Glutamatergic neuron (in vitro differentiated cells): ENCODE data around the gene TNFRSF19. TPM values are rescaled to one million over a fixed set of nuclear protein-coding genes. Genes with fewer than 3 reads are reported as not detected.

Source experiments
- DNase-seq: peaks from one replicate; pipeline ENCODE4 v3.0.0; 2022
- H3K27ac Mint-ChIP-seq: one replicate; pipeline ENCODE4 v1.8.0; 2020; ENCODE audit warnings: mild to moderate bottlenecking, mixed read lengths, inconsistent platforms; ENCODE audit not compliant: unreplicated experiment
- H3K27me3 Mint-ChIP-seq: one replicate; pipeline ENCODE4 v1.8.0; 2020; ENCODE audit warnings: mild to moderate bottlenecking, moderate library complexity, mixed read lengths, inconsistent platforms; ENCODE audit not compliant: unreplicated experiment
- H3K36me3 Mint-ChIP-seq: one replicate; pipeline ENCODE4 v1.8.0; 2020; ENCODE audit warnings: mild to moderate bottlenecking, mixed read lengths, inconsistent platforms; ENCODE audit not compliant: unreplicated experiment
- H3K4me1 Mint-ChIP-seq: one replicate; pipeline ENCODE4 v1.8.0; 2020; ENCODE audit warnings: mild to moderate bottlenecking, low read depth, mixed read lengths, inconsistent platforms; ENCODE audit not compliant: unreplicated experiment
- H3K4me3 Mint-ChIP-seq: one replicate; pipeline ENCODE4 v1.8.0; 2020; ENCODE audit warnings: mild to moderate bottlenecking, mixed read lengths, inconsistent platforms; ENCODE audit not compliant: unreplicated experiment
- H3K9me3 Mint-ChIP-seq: one replicate; pipeline ENCODE4 v1.8.0; 2020; ENCODE audit warnings: mild to moderate bottlenecking, moderate library complexity, mixed read lengths, inconsistent platforms; ENCODE audit not compliant: unreplicated experiment
- CTCF ChIP-seq: fragments of 200-600 bp; sonication (generic); IDR thresholded peaks from one replicate; pipeline ENCODE4 v1.5.0; 2021; ENCODE audit not compliant: partially characterized antibody, unreplicated experiment
- total RNA-seq: library from RNA; stranded (reverse); fragmentation: NEBNext Ultra II Directional; extraction: Animal tissue kit (Norgen Biotek cat#: 25700); gene quantifications from one replicate; pipeline ENCODE4 v1.2.1, GENCODE V29; 2021; ENCODE audit not compliant: unreplicated experiment

Gene TNFRSF19
- total RNA-seq, 1 donor from 2014 or later, result 188 TPM

GRCh38 chr13:23609414-23609760, 39.2 kb downstream of the TNFRSF19 start:
- H3K4me3 Mint-ChIP-seq, result peak overlapping the region; percentile 75
- H3K36me3 Mint-ChIP-seq, result no peaks in the 10 kb centered on the region
- peaks cover 51% of the 10 kb centered on the region for H3K4me1 Mint-ChIP-seq
- peak overlapping the region; percentile 74 for H3K27ac Mint-ChIP-seq
- no peak for TF ChIP-seq CTCF
- H3K27me3 Mint-ChIP-seq, result peaks cover 2% of the 10 kb centered on the region
- peaks cover 15% of the 10 kb centered on the region for H3K9me3 Mint-ChIP-seq
- DNase-seq, result no peak

- peaks cover 2% of the 10 kb centered on the region for H3K27me3 Mint-ChIP-seq
- H3K27ac Mint-ChIP-seq, result peak overlapping the region; percentile 59
- peak overlapping the region; percentile 31 for H3K4me3 Mint-ChIP-seq
- DNase-seq, result no peak
- no peak for TF ChIP-seq CTCF
- H3K4me1 Mint-ChIP-seq, result peaks cover 51% of the 10 kb centered on the region
- H3K9me3 Mint-ChIP-seq, result peaks cover 13% of the 10 kb centered on the region
- H3K36me3 Mint-ChIP-seq, result no peaks in the 10 kb centered on the region
Observed at GRCh38 chr13:23609874-23610576, 39.8 kb downstream of the TNFRSF19 start.

GRCh38 chr13:23610966-23611491, 40.8 kb downstream of the TNFRSF19 start:
- peak overlapping the region; percentile 31 for H3K4me3 Mint-ChIP-seq
- peaks cover 13% of the 10 kb centered on the region for H3K9me3 Mint-ChIP-seq
- H3K4me1 Mint-ChIP-seq, result peaks cover 54% of the 10 kb centered on the region
- no peak for TF ChIP-seq CTCF
- no peaks in the 10 kb centered on the region for H3K36me3 Mint-ChIP-seq
- peaks cover 2% of the 10 kb centered on the region for H3K27me3 Mint-ChIP-seq
- DNase-seq, result no peak
- peak overlapping the region; percentile 56 for H3K27ac Mint-ChIP-seq

- Mint-ChIP-seq H3K27ac (peak overlapping the region; percentile 53), H3K36me3 (peaks cover 4% of the 10 kb centered on the region), H3K4me1 (peaks cover 59% of the 10 kb centered on the region), H3K27me3 (peaks cover 3% of the 10 kb centered on the region), H3K4me3 (no peak overlapping the region), H3K9me3 (peaks cover 16% of the 10 kb centered on the region)
- no peak for DNase-seq
- TF ChIP-seq CTCF, result no peak
Observed at GRCh38 chr13:23612182-23612581, 42.0 kb downstream of the TNFRSF19 start.

- TF ChIP-seq CTCF, result no peak
- Mint-ChIP-seq H3K27me3 (peaks cover 3% of the 10 kb centered on the region), H3K36me3 (peaks cover 10% of the 10 kb centered on the region), H3K27ac (no peak overlapping the region), H3K4me1 (peaks cover 63% of the 10 kb centered on the region), H3K4me3 (no peak overlapping the region), H3K9me3 (peaks cover 16% of the 10 kb centered on the region)
- DNase-seq, result no peak
Observed at GRCh38 chr13:23612731-23613130, 42.5 kb downstream of the TNFRSF19 start.
